ENCODE data around the gene SYNPO2.

GRCh38 chr4:118910221-118910620 is 21.6 kb downstream of the SYNPO2 start:
- no peak for TF ChIP-seq TCF7L2 (IDR thresholded peaks at IDR 0.05; ENCODE audit: low read depth, low read length)
- no peak for TF ChIP-seq CTCF (IDR thresholded peaks at IDR 0.05)
- TF ChIP-seq POLR2AphosphoS5 (IDR thresholded peaks at IDR 0.05; ENCODE audit: low read depth, low read length) = no peak
- TF ChIP-seq SIN3A (IDR thresholded peaks at IDR 0.05; ENCODE audit: borderline replicate concordance, insufficient read depth, low read depth, low read length) = no peak
